Measurements from ENCODE around the gene PCNA.
"Not testable (repeated sequence)": the region's sequence is repeated elsewhere in the genome, so short reads cannot be mapped to it uniquely, and the experiment has no call there.

The PCNA gene

DNA sequence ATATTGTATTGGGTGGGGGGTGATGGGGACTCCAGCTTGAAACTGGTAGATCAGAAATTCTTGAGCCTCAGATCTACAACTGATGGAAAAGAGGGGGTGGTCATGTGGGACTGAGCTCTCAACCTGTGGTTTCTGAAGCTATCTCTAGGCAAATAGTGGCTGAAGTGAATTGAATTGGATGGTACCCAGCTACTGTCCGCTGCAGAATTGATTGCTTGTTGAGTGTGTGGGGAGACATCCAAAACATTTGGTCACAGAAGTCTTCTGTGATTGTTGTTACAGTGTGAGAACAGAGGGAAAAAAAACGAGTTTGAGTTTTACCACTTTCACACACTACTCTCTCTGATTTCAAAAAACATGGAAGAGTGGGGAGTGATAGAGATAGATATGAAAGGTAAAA is 21.9 kb upstream of the PCNA start:
- DNase-seq = no peak

DNA sequence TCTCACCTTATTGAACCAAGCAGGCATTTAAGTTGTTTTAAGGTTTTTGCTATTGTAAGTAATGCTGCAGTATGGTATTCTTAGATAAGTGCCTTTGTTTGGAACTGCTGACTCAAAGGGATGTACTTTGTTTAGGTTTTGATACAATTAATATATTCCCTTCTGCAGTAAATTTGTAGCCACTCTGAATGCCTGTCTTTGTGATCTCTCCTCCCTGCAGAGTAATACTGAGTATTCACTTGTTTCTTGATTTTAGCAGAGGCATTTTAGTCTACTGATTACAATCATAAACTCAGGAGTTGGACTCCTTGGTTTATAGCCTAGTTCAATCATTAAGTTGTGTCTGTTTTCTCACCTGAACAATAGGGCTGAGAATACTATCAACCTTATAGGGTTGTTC is 20.4 kb upstream of the PCNA start:
- DNase-seq = no peak

DNA sequence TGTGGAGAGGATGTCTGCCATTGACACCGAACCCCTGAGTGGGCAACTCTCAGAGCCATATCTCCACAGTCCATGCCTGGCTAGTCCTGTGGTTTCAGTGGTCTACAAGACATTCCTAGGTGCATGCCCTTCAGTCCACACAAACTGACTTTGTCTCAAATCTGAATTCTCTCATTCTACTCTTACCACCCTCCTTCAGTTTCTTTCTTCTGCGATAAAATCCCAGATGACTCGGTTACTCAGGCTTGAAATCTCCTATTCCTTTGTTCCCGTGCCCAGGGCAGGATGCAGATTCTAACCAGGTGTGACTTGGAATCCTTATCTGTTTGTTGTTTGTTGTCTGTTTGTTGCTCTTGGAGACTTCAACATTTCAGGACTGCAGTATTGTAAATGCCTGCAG is 16.3 kb upstream of the PCNA start:
- DNase-seq = no peak

DNA sequence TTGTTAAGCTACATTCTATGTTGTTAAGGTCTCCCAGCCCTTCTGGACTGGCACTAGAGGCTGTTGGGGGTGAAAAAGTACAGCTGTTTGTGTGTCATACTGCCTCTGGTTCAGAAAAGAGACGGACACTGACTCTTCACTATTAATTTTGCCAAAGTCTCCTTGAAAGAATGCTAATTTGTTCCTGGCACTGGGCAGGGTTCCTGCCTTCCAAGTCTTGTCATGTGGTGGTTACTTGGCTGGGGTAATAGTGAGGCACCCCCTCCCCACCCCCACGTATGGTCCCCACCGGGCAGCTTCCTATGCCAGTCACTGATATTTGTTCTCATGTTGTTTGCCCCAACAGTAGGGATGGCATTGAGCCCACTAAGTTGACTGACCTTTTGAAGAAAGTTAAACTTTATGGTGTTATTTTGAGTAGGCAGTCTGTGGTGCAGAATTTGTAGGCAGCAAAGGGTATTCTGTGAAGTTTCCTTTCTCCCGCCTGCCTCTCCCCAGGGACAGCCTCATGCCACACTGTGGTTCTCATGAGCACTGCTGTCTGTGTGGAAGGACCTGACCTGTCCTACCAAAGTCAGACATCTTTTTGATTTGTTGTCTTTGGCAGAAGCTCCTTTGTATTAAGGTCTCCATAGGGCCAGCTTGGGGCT is 15.7 kb upstream of the PCNA start:
- no peak for DNase-seq

DNA sequence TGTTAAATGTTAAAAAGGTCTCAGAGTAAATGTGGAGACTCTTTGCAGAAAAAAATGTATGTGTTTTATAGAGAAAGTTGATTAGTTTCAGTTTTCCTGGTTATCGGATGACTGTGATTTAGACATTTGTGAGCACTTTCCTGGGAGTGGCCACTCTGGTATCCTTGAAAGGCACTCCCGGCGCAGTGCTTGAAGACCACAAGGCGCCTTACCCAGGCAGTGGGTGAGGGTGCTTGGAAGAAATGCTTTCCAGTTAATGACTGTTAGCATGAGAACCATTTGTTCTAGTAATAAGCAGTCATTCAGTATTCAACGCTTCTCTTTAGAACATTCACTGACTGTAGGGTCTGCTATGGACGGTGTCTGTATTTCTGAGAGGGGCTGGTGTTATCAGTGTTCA is 14.2 kb upstream of the PCNA start:
- DNase-seq = no peak

DNA sequence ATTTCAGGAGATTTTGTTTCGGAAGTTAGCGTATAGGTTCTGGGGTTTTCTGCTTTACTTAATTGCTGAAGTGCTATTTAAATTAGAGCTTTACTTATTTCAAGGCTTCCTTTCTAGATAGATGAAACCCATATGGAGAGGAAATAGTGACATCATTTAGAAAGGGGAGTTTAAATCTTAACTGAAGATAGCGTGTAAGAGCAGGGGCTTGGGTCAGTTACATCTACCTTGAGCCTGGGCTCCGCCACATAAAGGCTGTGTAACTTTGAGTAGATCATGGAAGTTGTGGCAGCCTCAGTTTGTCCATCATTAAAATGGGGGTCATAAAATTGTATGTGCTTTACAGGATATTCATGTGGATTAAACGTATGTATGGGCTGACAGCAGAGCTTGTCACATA is 11.7 kb upstream of the PCNA start:
- DNase-seq = no peak

DNA sequence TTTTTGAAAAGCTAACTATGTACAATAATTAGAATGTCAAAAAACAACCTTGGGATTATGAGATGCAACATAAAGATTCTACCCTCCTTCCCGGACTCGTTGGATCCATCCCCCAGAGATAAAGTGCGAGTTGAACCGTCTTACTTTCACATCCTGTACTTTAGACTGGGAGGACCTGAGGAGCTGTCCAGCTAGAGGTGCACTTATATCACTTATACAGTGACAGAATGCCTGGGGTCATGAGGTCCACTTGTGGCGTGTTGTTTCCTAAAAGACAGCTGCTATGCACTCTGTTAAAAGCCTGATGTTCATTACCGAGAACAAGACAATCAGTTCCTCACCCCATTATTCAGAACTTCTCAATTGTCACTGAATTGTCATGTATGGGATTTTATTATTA is 9.1 kb upstream of the PCNA start:
- no peak for DNase-seq

DNA sequence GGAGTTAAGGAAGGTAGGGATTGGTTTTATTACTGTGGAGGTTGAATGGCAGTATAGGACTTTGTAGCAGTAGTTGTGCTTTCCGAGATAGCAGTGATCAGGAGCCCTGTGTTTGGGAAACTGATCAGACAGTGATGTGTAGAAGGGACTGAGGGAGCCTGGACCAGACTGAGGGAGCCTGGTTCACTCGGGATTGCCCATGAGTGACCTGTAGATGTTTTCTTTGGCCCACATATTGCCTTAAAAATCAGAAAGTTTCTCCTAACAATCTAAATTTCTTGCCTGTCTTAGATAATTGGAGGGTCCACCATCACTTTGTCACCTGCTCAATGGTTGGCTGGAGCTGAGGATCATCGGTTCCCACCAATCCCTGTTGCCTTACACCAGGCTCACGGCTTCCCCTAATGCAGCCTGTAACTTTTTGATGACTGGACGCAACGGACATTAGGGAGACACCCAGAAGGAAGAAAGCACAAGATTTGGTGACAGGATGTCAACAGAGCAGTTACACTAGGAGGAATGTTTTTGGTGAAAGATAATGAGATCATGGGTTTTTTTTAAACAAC is 8.2 kb upstream of the PCNA start:
- peak; percentile 8 for DNase-seq

DNA sequence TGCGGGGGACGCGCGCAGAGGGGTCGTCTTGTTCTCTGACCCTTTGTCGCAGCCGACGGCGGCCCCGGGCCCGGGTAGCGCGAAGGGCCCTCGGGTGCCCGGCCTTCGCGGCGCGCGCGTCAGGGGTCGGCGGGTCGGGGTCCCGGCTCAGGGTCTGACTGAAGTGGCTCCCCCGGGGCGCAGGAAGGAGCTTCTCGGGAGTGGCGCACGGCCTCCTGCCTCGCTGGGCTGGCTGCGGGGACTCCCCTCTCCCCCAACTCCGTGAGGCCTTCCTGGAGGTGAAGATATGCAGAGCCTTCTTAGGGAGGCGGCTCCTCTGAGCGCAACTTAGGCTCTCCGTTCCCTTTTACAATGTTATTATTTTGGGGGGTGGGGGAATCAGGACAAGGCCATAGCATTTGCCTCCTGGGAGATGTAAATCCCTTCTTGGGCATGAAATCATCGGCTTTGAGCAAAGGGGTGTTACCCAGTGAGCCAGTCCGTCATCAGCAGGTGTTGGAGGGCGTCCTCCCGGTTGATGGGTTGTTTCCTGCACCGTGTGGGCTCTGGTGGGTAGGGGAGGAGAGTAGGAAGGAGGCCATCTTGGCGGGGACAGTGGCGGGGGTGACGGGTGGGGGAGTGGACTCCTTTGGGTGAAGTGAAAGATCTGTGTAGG is 7.6 kb upstream of the PCNA start:
- peak; percentile 54 for DNase-seq

DNA sequence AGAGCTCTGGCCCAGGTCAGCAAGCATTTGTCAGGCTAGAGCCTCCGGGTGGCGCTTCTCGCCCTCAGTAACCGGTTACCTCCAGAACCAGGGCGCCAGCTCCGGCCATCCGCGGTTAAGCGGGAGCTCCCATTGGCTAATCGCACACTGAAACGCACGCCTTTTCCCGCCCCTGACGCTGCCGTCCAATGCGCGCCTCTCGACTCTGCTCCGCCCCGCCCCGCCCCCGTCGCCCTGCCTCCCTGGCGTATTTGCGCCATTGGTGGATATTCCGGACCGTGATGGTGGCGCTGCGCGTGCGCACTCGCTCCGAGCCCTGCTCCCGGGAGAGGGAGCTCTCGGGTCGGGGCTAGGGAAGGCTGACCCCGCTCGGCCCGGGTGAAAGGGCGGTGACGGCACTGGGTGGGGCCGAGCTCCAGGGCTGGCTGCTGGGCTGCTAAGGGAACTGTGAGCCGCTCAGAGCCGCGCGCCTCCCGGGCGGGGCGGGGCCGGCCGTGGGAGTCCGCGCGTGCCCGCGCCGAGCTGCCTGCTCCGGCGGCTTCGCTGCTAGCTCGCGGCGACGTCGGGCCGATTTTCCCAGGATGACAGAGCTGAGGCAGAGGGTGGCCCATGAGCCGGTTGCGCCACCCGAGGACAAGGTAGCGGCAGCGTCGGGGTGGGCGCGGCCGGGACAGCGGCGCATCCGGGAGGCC is 6.9 kb upstream of the PCNA start, which contains the start of gene CDS2:
Gene CDS2, plus strand, starts transcription at position 497 of the 692 bp plus-strand sequence. Its CDS starts 85 bp downstream, at position 582.
- peak; percentile 99 for DNase-seq

DNA sequence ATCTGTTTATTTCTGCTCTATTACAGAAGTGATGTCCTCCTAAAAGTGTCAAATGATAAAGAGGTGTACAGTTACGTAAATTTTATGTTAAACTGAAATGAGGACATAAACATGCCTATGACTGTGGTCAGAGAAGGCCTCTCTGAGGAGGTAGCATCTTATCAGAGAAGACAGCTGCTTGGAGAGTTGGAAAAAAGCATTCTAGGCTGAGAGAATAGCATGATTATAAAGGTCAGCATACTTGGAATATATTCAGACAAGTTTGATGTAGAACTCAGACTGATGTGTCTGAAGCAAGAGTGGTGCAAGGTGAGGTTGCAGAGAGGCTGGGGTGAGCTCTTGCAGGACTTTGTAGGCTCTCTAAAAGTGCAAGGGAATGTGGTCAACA is 3.1 kb upstream of the PCNA start:
- DNase-seq = no peak

DNA sequence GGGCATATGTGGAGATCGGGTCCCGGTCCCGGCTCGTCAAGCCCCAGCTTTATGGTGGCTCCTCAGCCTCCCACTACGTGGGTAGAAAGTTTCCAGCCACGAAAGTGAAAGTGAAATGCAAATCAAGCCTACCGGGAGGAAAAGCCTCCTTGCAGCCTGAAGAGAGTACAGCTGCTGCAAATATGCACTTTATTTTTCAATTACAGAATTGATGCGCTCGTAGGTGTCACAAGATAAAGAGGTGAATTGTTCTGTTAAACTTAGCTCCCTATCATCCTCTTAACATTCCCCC is 373 bp upstream of the PCNA start:
- DNase-seq = no peak

DNA sequence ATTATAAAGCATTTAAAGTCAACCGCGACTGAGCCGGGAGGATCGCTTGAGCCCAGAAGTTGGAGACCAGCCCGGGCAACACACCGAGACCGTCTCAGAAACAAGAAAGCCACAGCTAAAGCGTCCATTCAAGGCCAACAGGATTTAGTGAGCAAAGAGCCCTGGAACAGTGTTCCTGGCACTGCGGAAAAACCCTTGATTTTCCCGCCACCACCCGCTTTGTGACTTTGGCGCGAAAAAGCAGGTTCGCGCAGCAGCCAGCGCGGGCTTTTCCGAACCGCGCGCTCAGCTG is 669 bp downstream of the PCNA start:
- DNase-seq = no peak

DNA sequence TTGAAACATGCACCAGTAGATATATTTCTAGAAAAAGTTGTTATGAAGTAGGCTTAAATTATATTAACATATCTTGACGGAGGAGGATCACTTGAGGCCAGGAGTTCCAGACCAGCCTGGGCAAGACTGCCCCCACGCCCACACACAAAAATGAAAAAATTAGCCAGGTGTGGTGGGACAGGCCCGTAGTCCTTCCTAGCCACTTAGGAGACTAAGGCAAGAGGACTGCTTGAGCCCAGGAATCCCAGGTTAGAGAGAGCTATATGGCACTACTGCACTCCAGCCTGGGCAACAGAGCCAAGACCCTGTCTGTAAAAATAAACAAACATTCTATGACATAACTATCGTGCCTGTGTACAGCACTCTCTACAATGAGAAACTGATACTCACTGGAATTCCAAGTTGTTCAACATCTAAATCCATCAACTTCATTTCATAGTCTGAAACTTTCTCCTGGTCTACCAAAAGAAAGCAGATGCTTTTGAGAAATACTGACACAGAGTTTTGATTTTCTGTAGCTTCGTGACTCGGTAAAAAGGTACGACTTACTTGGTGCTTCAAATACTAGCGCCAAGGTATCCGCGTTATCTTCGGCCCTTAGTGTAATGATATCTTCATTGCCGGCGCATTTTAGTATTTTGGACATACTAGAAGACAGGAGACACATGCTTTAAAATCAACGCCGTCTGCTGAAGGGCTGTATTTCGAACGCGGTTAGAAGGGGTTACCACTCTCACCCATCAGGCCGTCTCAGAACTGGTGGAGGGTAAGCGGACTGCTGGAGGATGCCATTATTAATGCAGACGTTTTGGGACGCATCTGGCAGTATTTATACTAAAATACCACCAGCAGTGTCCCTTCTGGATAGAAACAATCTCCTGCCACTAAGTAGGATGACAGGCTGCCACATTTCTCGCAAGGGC is 1.3 kb downstream of the PCNA start:
- peak; percentile 11 for DNase-seq

DNA sequence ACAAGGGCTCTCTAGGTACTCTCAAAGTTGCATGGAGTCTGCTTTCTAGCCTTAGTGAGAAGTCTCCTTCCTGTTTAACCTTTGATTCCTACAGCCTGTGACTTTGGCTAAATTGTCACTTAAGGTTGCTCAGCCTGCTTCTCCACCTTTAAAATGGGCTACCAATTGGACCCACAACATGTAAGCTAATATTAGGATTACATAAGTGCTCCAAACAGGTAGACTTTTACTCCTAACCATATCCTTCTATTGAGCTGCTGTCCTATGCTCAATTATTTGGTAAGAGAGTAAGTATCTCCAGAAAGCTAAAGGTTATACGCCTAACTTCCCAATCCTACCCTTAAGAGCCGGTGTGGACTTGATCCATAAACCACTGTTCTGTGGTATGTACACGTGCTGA is 2.9 kb downstream of the PCNA start:
- no peak for DNase-seq

DNA sequence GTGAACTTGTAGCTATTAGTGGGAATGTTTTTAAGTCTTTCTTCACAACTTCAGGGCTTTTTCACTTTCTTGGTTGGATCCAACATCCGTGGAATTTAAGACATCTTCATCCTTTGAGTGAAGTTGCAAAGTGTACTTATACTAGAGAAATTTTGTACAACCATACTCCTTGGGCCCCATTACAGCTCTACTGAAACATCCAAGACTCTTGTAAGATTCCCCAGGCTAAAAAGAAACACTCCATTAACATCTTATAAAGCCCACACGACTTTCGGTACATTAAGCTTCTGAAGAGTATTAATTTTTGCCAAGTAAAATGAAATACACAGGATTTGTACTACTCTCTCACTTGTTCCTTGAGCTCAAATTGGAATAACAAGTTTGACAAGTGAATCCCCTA is 5.4 kb downstream of the PCNA start:
- DNase-seq = no peak

DNA sequence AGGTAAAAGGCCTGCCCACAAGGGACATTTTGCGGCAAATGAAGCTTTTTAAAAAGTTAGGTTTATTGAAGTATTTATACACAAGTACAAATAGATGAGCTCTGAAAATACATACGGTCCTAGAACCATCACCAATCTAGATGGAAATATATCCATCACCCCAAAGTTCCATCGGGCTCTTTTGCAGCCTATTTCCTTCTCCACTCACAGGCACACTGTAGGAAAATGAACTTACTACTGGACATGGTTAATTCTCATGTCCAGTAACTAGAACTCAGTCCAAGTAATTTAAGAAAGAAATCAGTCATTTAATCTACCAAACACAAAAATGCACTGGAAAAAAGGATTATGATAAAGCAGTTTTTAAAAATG is 6.2 kb downstream of the PCNA start:
- no peak for DNase-seq

DNA sequence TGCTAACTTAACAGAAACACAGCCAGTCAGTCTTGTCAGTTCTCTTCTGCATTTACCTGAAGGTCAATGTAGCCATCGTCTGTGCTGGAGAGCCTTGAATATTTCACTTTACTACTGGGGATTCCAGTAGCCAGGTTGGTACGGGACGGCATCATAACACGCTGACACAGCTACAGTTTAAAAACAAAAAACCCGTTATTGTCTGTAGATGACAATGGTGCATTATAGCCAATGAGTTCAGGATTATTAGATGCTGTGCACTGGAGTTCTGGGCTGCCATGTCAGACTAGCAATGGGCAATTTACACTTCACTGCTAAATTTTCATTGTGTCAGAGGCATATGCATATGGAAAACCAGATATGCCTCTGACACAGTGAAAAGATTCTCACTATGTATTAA is 10.5 kb downstream of the PCNA start:
- DNase-seq = no peak

DNA sequence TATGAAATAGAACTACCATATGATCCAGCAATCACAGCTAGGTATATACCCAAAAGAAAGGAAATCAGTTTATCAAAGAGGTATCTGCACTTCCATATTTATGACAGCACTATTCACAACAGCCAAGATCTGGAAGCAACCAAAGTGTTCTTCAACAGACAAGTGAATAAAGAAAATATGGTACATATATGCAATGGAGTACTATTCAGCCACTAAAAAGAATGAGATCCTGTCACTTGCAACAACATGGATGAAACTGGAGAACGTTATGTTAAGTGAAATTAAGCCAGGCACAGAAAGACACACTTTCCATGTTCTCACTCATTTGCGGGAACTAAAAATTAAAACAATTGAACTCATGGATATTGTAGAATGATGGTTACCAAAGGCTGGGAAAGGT is 15.3 kb downstream of the PCNA start:
- DNase-seq = no peak

DNA sequence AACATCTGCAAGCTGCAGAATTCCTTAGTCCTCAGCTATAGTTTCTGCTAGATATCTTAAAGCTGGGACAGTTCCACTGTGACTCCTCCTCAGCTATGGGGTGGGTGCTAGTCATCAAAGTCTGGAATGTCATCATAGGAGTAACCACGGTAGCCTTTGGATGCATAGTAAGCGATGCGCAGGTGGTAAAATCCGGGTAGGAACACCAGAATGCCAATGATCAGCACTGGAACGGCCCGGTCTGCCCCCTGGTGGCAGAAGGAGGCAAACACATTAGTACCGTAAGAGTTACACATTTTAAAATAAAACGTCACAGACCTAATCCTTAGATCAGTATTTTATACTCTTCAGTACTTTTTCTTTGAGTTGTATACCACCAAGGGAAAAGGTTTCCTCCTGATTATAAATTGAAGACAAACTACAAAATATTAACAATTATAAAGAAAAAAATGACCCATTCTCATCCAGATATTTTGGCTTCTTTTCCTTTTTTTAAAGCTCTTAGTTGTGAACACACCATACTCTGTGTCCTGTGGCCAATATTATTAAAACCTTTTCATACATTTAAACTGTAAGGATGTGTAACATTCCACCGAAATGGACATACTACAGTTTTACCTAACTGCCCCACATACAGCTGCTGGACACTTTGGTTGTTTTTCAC is 18.9 kb downstream of the PCNA start:
- DNase-seq = peak; percentile 68

DNA sequence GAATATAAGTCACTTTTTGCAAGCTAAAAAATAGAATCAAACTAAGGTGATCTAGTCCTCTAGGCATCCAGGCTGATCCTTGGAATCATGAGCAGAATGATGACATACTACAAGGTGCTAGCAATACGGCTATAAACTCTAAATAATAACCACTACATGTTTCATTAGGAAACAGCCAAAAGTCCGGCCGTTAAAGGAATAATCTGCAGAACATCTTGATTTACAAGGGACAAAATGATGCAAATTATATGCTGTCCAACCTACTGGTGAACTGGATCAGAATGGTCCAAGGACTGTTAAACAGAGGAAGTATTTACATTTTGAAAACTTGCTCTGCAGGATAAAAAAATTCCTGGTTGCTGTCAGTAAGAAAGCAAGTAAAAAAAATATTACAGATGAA is 19.8 kb downstream of the PCNA start:
- DNase-seq = not testable (repeated sequence)

DNA sequence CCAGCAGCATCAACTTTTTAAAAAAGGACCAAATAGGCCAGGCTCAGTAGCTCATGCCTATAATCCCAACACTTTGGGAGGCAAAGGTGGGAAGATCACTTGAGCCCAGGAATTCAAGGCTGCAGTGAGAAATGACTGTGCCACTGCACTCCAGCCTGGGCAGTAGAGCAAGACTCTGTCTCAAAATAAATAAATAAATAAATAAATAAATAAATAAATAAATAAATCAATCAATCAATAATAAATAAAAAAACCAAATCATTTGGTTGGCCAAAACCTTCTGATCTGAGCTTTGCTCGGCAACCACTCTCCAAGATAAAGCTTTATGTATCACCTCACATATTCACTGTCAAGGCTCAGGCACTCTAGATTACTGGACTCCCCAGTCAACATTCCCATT is 20.7 kb downstream of the PCNA start:
- not testable (repeated sequence) for DNase-seq

DNA sequence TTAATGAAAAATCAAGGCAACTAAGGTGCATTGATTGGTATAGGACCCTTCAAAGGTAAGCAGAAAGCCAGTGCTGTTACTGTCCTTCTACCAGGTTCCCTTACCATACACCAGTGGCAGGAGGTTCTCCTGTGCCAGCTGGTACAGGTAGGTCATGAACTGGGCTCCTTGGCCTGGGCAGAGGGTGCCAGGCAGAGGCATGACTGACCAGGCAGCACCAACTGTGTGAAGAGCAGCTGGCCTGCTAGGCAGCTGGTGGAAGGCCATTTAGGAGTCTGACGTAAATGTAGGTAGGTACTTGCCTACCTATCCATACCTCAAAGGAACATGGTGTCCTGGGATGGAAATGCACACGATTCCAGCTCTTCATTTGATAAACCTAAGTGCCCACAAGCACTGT is 23.3 kb downstream of the PCNA start:
- DNase-seq = no peak
